ENCODE results near the gene ULK4. TPM values are rescaled to one million over a fixed set of nuclear protein-coding genes. Genes with fewer than 3 reads are reported as not detected.
"Not testable (repeated sequence)": the region's sequence is repeated elsewhere in the genome, so short reads cannot be mapped to it uniquely, and the experiment has no call there.

Gene ULK4
- total RNA-seq, 2 donors from 2014 or later: 30.5 to 31.5 TPM

DNA sequence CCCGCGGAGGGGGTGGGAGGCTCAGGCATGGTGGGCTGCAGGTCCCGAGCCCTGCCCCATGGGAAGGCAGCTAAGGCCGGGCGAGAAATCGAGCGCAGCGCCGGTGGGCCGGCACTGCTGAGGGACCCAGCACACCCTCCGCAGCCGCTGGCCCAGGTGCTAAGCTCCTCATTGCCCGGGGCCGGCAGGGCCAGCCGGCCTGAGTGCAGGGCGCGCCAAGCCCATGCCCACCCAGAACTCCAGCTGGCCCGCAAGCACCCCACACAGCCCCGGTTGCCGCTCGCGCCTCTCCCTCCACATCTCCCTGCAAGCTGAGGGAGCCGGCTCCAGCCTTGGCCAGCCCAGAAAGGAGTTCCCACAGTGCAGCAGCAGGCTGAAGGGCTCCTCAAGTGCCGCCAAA is 117.6 kb downstream of the ULK4 start:
- H3K36me3 Mint-ChIP-seq (ENCODE audit: low read depth); H3K4me1 Mint-ChIP-seq; ATAC-seq; H3K27me3 Mint-ChIP-seq; DNase-seq; H3K27ac Mint-ChIP-seq; H3K9me3 ChIP-seq (ENCODE audit: control insufficient read depth, low read length, poor library complexity, severe bottlenecking); H3K4me3 Mint-ChIP-seq: not testable (repeated sequence)

DNA sequence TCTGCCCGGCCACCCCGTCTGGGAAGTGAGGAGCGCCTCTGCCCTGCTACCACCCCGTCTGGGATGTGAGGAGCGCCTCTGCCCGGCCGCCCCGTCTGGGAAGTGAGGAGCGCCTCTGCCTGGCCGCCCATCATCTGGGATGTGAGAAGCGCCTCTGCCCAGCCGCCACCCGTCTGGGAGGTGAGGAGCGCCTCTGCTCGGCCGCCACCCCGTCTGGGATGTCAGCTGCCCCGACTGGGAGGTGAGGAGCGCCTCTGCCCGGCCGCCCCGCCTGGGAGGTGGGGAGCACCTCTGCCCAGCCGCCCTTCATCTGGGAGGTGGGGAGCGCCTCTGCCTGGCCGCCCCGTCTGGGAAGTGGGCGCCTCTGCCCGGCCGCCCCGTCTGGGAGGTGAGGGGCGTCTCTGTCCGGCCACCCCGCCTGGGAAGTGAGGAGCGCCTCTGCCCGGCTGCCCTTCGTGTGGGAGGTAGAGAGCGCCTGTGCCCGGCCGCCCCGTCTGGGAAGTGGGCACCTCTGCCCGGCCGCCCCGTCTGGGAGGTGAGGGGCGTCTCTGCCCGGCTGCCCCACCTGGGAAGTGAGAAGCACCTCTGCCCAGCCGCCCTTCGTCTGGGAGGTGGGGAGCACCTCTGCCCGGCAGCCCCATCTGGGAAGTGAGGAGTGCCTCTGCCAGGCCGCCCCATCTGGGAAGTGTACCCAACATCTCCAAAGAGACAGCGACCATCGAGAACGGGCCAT is 120.8 kb downstream of the ULK4 start:
- H3K4me1 Mint-ChIP-seq; H3K4me3 Mint-ChIP-seq; DNase-seq; H3K36me3 Mint-ChIP-seq (ENCODE audit: low read depth); H3K27ac Mint-ChIP-seq; H3K27me3 Mint-ChIP-seq; ATAC-seq; H3K9me3 ChIP-seq (ENCODE audit: control insufficient read depth, low read length, poor library complexity, severe bottlenecking): not testable (repeated sequence)

DNA sequence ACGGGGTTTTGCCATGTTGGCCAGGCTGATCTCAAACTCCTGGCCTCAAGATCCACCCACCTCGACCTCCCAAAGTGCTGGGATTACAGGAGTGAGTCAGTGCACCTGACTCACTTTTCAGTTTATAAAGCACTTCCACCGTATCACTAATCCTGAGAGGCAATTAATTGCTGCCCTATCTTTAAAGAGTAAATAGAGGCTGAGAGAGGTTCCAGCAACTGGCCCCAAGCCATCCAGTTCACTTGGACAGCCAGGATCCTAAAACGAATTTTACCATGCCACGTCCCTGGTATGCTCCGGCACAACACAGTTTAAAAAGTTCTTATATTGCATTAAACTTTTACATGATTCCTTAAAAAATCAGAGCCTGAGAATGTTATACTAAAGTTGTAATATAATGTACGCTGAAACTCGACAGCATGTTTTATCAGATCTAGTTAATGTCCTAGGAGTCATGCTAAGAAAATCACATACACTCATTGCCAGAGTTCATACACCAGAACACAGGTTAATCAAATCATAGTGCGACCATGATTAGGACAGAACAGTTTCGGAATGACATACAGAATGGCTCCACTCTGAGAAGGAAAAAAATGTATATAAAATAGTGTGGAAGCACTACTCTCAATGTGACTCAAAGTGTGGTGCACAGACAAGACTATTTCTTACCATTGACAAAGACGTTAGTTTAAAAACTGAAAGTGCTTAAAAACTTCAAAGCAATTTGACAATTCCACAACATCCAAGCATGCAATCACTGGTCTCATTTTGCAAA is 125.4 kb downstream of the ULK4 start:
- no peak overlapping the region for H3K4me3 Mint-ChIP-seq

DNA sequence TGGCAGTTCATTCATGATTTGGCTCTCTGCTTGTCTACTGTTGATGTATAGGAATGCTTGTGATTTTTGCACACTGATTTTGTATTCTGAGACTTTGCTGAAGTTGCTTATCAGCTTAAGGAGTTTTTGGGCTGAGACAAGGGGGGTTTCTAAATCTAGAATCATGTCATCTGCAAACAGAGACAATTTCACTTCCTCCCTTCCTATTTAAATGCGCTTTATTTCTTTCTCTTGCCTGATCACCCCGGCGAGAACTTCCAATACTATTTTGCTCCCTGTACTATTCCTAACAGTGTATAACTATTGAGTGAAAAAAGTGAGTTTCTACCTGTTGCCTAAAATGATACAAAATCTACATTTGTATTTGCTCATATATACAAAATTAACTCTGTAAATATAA is 128.3 kb downstream of the ULK4 start:
- Mint-ChIP-seq H3K27ac (no peak overlapping the region), H3K4me1 (peaks cover 2% of the 10 kb centered on the region), H3K4me3 (no peak overlapping the region), H3K27me3 (no peaks in the 10 kb centered on the region), H3K36me3 (ENCODE audit: low read depth) (peaks cover 2% of the 10 kb centered on the region)
- no peak for ATAC-seq
- no peak for DNase-seq
- H3K9me3 ChIP-seq (ENCODE audit: control insufficient read depth, low read length, poor library complexity, severe bottlenecking): no peaks in the 10 kb centered on the region

More for the DNA sequence above, 125.4 kb downstream of the ULK4 start:
- no peak overlapping the region for H3K27ac Mint-ChIP-seq
- H3K36me3 Mint-ChIP-seq (ENCODE audit: low read depth): peaks cover 2% of the 10 kb centered on the region
- ATAC-seq (no peak), DNase-seq (no peak)
- no peaks in the 10 kb centered on the region for H3K27me3 Mint-ChIP-seq
- H3K4me1 Mint-ChIP-seq: peaks cover 2% of the 10 kb centered on the region
- no peaks in the 10 kb centered on the region for H3K9me3 ChIP-seq (ENCODE audit: control insufficient read depth, low read length, poor library complexity, severe bottlenecking)

DNA sequence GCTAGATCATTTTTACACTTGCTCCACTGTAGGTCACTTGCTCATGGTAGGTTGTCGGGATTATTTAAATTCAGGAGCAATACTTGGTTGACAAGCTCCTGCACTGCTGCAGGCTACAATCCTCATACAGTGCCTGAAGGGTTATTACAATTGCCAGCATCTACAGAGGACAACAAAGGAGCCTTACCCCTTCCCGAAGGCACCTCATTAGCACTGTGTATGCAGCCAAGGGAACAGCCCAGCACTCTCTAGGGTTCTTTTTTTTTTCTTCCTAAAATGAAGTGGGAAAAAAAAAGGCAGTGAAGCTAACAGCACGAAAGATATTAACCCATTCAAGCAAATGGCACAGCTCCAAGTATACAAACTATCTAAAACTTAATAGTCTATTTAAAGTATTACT is 142.7 kb downstream of the ULK4 start:
- peaks cover 12% of the 10 kb centered on the region for H3K36me3 Mint-ChIP-seq (ENCODE audit: low read depth)
- ATAC-seq (no peak), DNase-seq (no peak)
- H3K27ac Mint-ChIP-seq: no peak overlapping the region
- no peaks in the 10 kb centered on the region for H3K27me3 Mint-ChIP-seq
- H3K9me3 ChIP-seq (ENCODE audit: control insufficient read depth, low read length, poor library complexity, severe bottlenecking): no peaks in the 10 kb centered on the region
- no peak overlapping the region for H3K4me3 Mint-ChIP-seq
- no peaks in the 10 kb centered on the region for H3K4me1 Mint-ChIP-seq

DNA sequence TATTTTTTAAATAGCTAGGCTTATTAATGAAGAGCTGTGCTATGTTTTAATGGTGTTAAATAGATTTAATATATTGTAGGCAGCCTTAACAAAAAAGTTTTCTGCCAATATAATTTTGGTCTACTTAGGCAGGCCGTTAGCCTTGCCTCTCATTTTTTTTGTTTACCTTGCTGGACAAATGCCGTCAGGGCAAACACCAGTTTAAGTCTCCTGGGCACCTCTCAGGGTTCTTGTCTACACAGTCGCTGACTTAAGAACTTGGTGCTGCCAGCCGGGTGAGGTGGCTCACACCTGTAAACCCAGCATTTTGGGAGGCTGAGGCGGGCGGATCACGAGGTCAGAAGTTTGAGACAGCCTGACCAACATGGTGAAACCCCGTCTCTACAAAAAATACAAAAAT is 153.3 kb downstream of the ULK4 start:
- no peak overlapping the region for H3K27ac Mint-ChIP-seq
- H3K9me3 ChIP-seq (ENCODE audit: control insufficient read depth, low read length, poor library complexity, severe bottlenecking): no peaks in the 10 kb centered on the region
- H3K4me1 Mint-ChIP-seq: no peaks in the 10 kb centered on the region
- no peak overlapping the region for H3K4me3 Mint-ChIP-seq
- DNase-seq: no peak
- no peaks in the 10 kb centered on the region for H3K27me3 Mint-ChIP-seq
- peaks cover 3% of the 10 kb centered on the region for H3K36me3 Mint-ChIP-seq (ENCODE audit: low read depth)
- no peak for ATAC-seq

DNA sequence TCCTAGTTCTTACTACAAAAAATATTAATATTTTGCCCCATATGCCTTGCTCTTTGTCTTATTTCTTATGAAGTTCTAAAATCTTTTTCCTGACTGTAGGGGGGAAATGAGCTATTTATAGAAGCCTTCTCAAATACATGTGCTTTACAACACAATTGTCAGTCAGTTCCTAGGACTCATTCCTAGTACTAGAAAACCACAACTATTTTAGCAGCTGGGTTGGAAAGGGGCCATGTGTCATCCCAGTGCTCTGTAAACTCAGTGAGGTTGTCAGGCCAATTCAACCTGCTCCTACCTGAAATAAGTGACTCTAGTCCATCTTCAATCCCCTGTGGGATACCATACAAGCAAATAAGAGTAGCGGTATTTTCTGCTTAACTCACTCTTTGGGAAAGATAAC is 153.8 kb downstream of the ULK4 start:
- Mint-ChIP-seq H3K36me3 (ENCODE audit: low read depth) (peaks cover 3% of the 10 kb centered on the region), H3K27ac (no peak overlapping the region), H3K27me3 (no peaks in the 10 kb centered on the region), H3K4me1 (no peaks in the 10 kb centered on the region), H3K4me3 (no peak overlapping the region)
- no peak for DNase-seq
- H3K9me3 ChIP-seq (ENCODE audit: control insufficient read depth, low read length, poor library complexity, severe bottlenecking): no peaks in the 10 kb centered on the region
- no peak for ATAC-seq

DNA sequence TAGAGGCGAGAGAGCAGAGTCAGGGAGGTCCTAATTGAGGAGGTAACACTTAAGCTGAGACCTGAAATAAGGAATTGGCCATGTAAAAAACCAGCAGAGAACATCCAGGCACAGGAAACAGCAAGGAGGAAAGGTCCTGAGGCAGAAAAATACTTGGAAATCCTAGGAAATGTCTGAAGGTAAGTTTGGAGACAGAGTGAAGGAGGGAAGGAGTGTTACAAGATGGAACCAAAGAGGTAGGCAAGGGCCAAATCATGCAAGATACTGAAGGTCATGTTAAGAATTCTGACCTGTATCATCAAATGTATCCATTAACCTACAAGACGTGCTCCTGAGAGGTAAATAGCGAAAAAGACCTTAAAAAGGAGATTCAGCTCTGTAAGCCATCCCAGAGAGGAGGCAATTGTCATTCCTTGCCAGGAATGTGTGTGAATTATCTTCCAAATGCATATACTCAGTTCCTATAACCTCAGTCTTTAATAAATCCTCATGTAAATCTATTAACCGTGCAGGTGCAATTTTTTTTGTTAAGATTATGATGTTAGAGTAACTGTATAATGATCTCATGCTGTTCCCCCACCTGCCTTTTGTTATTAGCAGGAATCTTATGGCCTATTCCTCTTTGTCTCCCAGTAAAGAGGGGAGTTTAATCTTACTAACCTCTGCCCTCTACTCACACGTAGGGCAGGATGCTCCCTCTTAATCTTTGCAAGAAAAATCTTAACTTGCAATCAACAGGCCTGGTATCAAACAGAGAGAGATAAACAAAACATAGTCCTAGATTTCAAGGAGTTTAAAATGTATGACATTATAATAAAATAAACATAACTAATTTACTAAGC is 166.9 kb downstream of the ULK4 start:
- H3K27me3 Mint-ChIP-seq: no peaks in the 10 kb centered on the region
- H3K4me3 Mint-ChIP-seq: no peak overlapping the region
- H3K36me3 Mint-ChIP-seq (ENCODE audit: low read depth): peaks cover 15% of the 10 kb centered on the region
- no peaks in the 10 kb centered on the region for H3K9me3 ChIP-seq (ENCODE audit: control insufficient read depth, low read length, poor library complexity, severe bottlenecking)
- no peak overlapping the region for H3K27ac Mint-ChIP-seq
- ATAC-seq (no peak), DNase-seq (no peak)
- peaks cover 3% of the 10 kb centered on the region for H3K4me1 Mint-ChIP-seq

DNA sequence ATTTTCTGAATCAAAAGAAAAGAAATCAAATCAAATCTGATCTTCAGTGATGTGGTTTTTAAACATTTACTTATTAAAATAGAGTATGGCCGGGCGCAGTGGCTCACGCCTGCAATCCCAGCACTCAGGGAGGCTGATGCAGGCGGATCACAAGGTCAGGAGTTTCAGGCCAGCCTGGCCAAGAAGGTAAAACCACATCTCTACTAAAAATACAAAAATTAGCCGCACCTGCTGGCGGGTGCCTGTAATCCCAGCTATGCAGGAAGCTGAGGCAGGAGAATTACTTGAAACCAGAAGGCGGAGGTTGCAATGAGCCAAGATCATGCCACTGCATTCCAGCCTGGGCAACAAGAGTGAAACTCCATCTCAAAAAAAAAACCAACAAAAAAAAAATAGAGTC is 169.1 kb downstream of the ULK4 start:
- Mint-ChIP-seq H3K4me3 (no peak overlapping the region), H3K27ac (no peak overlapping the region), H3K36me3 (ENCODE audit: low read depth) (peaks cover 16% of the 10 kb centered on the region), H3K27me3 (no peaks in the 10 kb centered on the region), H3K4me1 (no peaks in the 10 kb centered on the region)
- DNase-seq: no peak
- H3K9me3 ChIP-seq (ENCODE audit: control insufficient read depth, low read length, poor library complexity, severe bottlenecking): no peaks in the 10 kb centered on the region
- no peak for ATAC-seq

DNA sequence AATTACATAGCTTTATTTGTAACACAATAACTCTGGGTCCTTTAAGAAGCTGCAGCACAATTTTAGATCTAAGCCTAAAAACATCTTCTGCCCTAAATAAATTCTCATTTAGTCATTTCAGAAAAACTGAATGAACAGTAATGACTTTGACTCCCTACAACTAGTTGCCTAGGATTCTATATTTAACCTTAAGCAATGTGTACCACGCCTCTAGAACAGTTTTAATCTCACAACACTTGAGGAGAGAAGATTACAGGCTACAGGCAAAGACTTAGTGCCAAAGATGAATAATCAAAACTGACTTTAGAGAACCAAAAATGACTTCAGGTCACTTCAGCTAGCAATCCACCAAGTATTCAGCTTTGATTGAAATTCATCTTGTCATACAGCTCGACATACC is 192.8 kb downstream of the ULK4 start:
- H3K36me3 Mint-ChIP-seq (ENCODE audit: low read depth): peaks cover 2% of the 10 kb centered on the region
- no peak overlapping the region for H3K27ac Mint-ChIP-seq
- H3K4me3 Mint-ChIP-seq: no peak overlapping the region
- H3K27me3 Mint-ChIP-seq: no peaks in the 10 kb centered on the region
- no peaks in the 10 kb centered on the region for H3K4me1 Mint-ChIP-seq
- DNase-seq (no peak), ATAC-seq (no peak)
- H3K9me3 ChIP-seq (ENCODE audit: control insufficient read depth, low read length, poor library complexity, severe bottlenecking): no peaks in the 10 kb centered on the region

DNA sequence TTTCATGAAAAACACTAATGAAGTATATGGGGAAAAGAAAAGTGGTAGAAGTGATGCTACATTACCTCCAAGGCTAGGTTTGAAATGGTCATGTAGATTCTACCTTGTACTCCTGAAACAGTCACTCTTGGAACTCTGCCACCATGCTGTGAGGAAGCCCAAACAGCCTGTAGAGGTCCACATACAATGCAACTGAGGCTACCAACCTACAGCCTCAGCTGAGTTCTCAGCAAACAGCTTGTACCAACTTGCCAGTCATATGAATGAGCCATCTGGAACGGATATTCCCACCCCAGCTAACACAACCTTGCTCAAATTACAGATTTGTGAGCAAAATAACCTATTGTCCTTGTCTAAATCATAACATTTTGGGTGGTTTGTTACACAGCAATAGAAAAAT is 193.5 kb downstream of the ULK4 start:
- ATAC-seq (no peak), DNase-seq (no peak)
- Mint-ChIP-seq H3K4me1 (no peaks in the 10 kb centered on the region), H3K27me3 (no peaks in the 10 kb centered on the region), H3K36me3 (ENCODE audit: low read depth) (peaks cover 2% of the 10 kb centered on the region), H3K4me3 (no peak overlapping the region), H3K27ac (no peak overlapping the region)
- H3K9me3 ChIP-seq (ENCODE audit: control insufficient read depth, low read length, poor library complexity, severe bottlenecking): no peaks in the 10 kb centered on the region

DNA sequence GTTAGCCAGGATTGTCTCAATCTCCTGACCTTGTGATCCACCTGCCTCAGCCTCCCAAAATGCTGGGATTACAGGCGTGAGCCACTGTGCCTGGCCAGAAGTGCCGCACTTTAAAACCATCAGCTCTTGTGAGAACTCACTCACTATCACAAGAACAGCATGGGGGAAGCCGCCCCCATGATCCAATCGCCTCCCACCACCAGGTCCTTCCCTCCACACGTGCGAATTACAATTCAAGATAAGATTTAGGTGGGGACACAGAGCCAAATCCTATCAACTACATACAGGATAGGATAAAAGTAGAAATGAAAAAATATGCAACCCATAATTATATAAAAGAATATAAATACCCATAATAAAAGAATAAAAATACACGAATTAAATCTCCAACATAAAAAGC is 199.0 kb downstream of the ULK4 start:
- H3K9me3 ChIP-seq (ENCODE audit: control insufficient read depth, low read length, poor library complexity, severe bottlenecking); H3K27ac Mint-ChIP-seq; H3K4me3 Mint-ChIP-seq; DNase-seq; H3K4me1 Mint-ChIP-seq; H3K36me3 Mint-ChIP-seq (ENCODE audit: low read depth); H3K27me3 Mint-ChIP-seq; ATAC-seq: not testable (repeated sequence)

DNA sequence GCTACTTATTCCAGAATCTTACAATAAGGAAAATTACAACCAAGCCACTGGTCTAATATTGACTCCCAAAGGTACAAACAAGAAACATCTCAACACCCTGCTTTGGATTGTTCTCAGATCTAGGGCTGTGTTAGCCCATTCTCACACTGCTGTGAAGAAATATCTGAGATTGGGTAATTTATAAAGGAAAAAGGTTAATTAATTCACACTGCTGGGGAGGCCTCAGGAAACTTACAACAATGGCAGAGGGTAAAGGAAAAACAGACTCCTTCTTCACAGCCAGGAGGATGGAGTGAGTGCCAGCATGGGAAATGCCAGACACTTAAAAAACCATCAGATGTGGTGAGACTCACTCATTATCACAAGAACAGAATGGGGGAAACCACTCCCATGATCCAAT is 208.3 kb downstream of the ULK4 start:
- no peaks in the 10 kb centered on the region for H3K9me3 ChIP-seq (ENCODE audit: control insufficient read depth, low read length, poor library complexity, severe bottlenecking)
- Mint-ChIP-seq H3K4me1 (peaks cover 18% of the 10 kb centered on the region), H3K36me3 (ENCODE audit: low read depth) (peaks cover 11% of the 10 kb centered on the region), H3K27me3 (no peaks in the 10 kb centered on the region), H3K27ac (no peak overlapping the region), H3K4me3 (no peak overlapping the region)
- DNase-seq: no peak
- no peak for ATAC-seq

Measured in T-helper 17 cell (primary cell).